HG03095 (cell line): ENCODE measurements around the gene PCDHGA1.
A peak's percentile ranks its signal among the peaks of the same experiment; 100 is the strongest.
"Not testable (repeated sequence)": the region's sequence is repeated elsewhere in the genome, so short reads cannot be mapped to it uniquely, and the experiment has no call there.

Experiments used
- ATAC-seq: cut with Tn5 transposase; IDR thresholded peaks from one replicate; pipeline ENCODE4 v1.9.1; 2021; ENCODE audit warnings: moderate library complexity; ENCODE audit not compliant: unreplicated experiment

Gene PCDHGA1

GRCh38 chr5:141346017-141346416 lies 15.7 kb downstream of the PCDHGA1 start:
- not testable (repeated sequence) for ATAC-seq

DNA sequence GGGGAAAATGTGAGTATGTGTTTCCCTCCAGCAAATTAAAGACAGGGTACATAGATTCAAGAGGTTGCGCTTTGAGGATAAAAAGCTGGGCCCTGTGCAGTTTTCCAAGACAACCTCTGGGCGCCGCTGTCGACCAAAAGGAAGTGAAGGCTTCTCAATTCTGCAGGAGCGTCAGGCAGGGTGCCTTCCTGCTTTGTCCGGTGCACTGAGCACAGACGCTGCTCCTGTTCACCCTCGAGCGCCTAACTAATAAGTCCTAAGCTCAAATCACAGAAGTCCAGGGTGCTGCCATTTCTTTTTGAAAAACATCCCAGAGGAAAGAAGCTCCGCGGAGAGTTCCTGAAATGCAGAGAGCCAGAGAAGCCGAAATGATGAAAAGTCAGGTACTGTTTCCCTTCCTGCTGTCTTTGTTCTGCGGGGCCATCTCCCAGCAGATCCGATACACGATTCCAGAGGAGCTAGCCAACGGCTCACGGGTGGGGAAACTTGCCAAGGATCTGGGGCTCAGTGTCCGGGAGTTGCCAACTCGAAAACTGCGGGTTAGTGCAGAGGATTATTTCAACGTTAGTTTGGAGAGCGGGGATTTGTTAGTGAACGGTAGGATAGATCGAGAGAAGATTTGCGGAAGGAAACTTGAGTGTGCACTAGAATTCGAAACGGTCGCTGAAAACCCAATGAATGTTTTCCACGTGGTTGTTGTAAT lies 19.8 kb downstream of the PCDHGA1 start, which contains the start of gene PCDHGB1:
PCDHGB1 (plus strand) TSS at position 183 of the 703 bp plus-strand sequence; CDS start at position 345, 162 bp downstream.
- ATAC-seq, result peak; percentile 89

GRCh38 chr5:141351591-141351990 lies 21.3 kb downstream of the PCDHGA1 start:
- ATAC-seq, result no peak

DNA sequence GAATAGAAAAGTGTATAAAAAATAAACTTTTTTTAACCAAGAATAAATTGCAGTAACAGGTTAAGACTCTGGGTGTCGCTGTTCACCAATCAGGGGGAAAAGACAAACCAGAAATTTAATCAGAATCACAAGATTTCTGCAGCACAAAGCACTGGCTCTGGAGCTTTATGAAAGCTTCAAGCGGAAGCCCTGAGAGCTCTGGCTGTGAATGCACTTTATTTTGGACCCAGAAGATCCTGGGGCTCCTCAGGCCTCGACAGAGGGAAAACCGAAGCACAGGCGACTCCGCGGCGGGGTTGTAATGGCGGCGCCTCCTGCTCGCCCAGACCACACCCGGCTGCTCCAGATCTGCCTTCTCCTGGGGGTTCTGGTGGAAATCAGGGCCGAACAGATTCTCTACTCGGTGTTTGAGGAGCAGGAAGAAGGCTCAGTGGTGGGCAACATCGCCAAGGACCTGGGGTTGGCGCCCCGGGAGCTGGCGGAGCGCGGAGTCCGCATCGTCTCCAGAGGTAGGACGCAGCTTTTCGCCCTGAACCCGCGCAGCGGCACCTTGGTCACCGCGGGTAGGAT lies 24.7 kb downstream of the PCDHGA1 start, which contains the start of gene PCDHGA4:
PCDHGA4 (plus strand) TSS at position 122 of the 570 bp plus-strand sequence; CDS start at position 209, 87 bp downstream.
- no peak for ATAC-seq

- ATAC-seq, result no peak
These were observed 25.3 kb downstream of the PCDHGA1 start for GRCh38 chr5:141355641-141356040.

DNA sequence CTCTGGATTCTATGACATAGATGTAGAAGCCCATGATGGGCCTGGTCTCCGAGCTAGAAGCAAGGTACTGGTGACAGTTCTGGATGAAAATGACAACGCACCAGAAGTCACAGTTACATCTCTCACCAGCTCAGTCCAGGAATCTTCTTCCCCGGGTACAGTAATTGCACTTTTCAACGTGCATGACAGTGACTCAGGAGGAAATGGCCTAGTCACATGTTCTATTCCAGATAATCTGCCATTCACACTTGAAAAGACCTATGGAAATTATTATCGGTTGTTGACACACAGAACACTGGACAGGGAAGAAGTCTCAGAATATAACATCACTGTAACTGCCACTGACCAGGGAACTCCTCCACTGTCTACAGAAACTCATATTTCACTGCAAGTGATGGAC lies 25.8 kb downstream of the PCDHGA1 start:
- ATAC-seq, result no peak

GRCh38 chr5:141356950-141357349 lies 26.6 kb downstream of the PCDHGA1 start:
- no peak for ATAC-seq

DNA sequence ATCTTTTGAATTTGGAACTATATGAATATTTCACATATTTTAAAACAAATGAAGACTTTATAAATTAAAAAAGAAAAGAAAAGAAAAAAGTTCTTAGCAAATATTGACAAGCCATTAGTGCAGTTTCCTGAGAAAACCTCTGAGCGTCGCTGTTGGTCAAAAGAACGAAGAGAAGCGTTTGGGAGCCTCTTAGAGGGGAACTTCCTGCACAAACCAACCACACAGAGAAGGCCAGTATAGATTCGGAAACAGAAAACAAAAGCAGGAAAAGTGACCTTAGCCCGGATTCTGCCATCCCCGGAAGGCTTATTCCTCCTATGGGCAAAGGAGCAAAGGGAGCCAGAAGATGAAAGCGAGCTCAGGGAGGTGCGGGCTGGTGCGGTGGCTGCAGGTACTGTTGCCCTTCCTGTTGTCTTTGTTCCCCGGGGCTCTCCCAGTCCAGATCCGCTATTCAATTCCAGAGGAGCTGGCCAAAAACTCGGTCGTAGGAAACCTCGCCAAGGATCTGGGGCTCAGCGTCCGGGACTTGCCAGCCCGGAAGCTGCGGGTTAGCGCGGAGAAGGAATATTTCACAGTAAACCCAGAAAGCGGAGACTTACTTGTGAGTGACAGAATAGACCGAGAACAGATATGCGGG lies 29.6 kb downstream of the PCDHGA1 start, which contains the start of gene PCDHGB2:
PCDHGB2 (plus strand) TSS at position 205 of the 637 bp plus-strand sequence; CDS start at position 347, 142 bp downstream.
- ATAC-seq, result no peak

DNA sequence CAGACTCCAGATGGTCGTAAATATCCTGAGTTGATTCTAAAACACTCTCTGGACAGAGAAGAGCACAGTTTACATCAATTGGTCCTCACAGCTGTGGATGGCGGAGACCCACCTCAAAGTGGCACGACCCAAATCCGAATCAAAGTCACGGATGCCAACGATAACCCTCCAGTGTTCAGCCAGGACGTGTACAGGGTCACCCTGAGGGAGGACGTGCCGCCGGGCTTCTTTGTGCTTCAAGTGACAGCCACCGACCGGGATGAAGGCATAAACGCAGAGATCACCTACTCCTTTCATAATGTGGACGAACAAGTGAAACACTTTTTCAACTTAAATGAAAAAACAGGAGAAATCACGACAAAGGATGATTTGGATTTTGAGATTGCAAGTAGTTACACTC lies 30.4 kb downstream of the PCDHGA1 start:
- no peak for ATAC-seq

- ATAC-seq, result no peak
These were observed 32.4 kb downstream of the PCDHGA1 start for GRCh38 chr5:141362719-141363118.

- ATAC-seq, result no peak
These were observed 33.8 kb downstream of the PCDHGA1 start, which contains the start of gene PCDHGA5 for GRCh38 chr5:141363952-141364660. TSS of gene PCDHGA5 (plus strand) at chr5:141364162. CDS start at chr5:141364331, 169 bp downstream.

DNA sequence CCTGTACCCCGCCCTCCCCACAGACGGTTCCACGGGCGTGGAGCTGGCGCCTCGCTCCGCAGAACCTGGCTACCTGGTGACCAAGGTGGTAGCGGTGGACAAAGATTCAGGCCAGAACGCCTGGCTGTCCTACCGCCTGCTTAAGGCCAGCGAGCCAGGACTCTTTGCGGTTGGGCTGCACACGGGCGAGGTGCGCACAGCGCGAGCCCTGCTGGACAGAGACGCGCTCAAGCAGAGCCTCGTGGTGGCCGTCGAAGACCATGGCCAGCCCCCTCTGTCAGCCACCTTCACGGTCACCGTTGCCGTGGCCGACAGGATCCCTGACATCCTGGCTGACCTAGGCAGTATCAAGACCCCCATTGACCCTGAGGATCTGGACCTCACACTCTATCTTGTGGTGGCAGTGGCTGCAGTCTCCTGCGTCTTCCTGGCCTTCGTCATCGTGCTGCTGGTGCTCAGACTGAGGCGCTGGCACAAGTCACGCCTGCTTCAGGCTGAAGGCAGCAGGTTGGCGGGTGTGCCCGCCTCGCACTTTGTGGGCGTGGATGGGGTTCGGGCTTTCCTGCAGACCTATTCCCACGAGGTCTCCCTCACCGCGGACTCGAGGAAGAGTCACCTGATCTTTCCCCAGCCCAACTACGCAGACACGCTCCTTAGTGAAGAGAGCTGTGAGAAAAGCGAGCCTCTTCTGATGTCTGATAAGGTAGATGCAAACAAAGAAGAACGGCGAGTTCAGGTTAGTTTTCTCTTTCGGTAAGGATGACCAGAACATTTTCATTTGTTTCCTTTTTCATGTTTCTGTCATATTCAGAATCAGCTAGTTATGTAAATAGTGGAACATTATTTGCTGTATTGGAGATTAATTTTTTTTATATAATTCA lies 35.9 kb downstream of the PCDHGA1 start:
- ATAC-seq, result no peak

GRCh38 chr5:141369994-141370848 lies 39.9 kb downstream of the PCDHGA1 start, which contains the start of gene PCDHGB3:
TSS of gene PCDHGB3 (plus strand) at chr5:141370242. CDS start at chr5:141370395, 153 bp downstream.
- ATAC-seq, result peak; percentile 99

DNA sequence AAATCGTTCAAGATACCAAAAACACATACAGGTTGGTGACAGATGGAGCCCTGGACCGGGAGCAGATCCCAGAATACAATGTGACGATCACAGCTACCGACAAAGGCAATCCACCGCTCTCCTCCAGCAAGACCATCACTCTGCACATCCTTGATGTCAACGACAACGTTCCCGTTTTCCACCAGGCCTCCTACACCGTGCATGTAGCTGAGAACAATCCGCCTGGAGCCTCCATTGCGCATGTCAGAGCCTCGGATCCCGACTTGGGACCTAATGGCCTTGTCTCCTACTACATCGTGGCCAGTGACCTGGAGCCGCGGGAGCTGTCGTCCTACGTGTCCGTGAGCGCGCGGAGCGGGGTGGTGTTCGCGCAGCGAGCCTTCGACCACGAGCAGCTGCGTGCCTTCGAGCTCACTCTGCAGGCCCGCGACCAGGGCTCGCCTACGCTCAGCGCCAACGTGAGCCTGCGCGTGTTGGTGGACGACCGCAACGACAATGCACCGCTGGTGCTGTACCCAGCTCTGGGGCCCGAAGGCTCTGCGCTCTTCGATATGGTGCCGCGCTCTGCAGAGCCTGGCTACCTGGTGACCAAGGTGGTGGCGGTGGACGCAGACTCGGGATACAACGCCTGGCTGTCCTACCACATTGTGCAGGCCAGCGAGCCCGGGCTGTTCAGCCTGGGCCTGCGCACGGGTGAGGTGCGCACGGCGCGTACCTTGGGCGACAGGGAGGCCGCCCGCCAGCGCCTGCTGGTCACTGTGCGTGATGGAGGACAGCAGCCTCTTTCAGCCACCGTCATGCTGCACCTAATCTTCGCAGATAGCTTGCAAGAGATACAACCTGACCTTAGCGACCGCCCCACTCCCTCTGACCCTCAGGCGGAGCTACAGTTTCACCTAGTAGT lies 41.5 kb downstream of the PCDHGA1 start:
- no peak for ATAC-seq

DNA sequence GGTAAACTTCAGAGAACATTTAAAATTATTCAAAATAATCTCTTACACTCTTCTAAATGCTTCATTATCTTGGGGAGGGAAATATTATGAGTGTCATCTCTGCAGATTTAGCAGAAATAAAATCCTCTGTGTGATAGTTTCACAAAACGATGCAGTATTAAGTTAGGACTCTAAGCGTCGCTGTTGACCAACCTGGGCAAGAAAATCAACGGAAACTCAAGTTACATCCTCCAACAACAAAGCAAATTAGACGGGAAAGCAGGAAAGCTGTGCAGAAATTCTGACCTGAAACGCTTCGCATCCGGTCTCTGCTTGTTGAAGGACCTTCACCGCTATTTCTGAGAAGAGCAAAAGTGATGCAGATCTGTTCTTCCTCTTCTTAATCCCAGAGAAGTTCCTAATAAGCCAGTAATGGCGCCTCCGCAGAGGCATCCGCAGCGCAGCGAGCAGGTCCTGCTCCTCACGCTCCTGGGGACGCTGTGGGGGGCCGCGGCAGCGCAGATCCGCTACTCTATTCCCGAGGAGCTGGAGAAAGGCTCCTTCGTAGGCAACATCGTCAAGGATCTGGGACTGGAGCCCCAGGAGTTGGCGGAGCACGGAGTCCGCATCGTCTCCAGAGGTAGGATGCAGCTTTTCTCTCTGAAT lies 43.5 kb downstream of the PCDHGA1 start, which contains the start of gene PCDHGA6:
PCDHGA6 (plus strand) TSS at position 219 of the 645 bp plus-strand sequence; CDS start at position 412, 193 bp downstream.
- ATAC-seq, result no peak

- no peak for ATAC-seq
These were observed 44.3 kb downstream of the PCDHGA1 start for GRCh38 chr5:141374627-141375026.

GRCh38 chr5:141375444-141376155 lies 45.3 kb downstream of the PCDHGA1 start:
- ATAC-seq, result not testable (repeated sequence)
